GM23338 (cell line): Measurements from ENCODE around the gene NOL9. TPM values are rescaled to one million over a fixed set of nuclear protein-coding genes. Genes with fewer than 3 reads are reported as not detected.

Experiments used
- ATAC-seq: fragments of 200-7000 bp; cut with Tn5 transposase; 3 replicates; pipeline ENCODE4 v1.9.1; 2020
- DNase-seq: peaks from one replicate; pipeline ENCODE4 v3.0.0-alpha.2; 2015; ENCODE audit warnings: low spot score
- H2AFZ ChIP-seq: fragments of 200-600 bp; sonication (generic); 2 replicates; pipeline ENCODE4 v1.8.0; 2016; ENCODE audit warnings: antibody characterized with exemption, mild to moderate bottlenecking, moderate library complexity
- H3F3A ChIP-seq: fragments of 200-600 bp; sonication (generic); replicated peaks from 2 replicates; pipeline ENCODE4 v1.8.0; 2017; ENCODE audit warnings: antibody characterized with exemption, mixed run types, low read depth
- H3K27ac ChIP-seq: fragments of 200-600 bp; sonication (generic); 2 replicates; pipeline ENCODE4 v1.6.1; 2016; ENCODE audit warnings: low read depth
- H3K27me3 ChIP-seq: fragments of 200-600 bp; sonication (generic); 2 replicates; pipeline ENCODE4 v1.8.0; 2016; ENCODE audit warnings: mild to moderate bottlenecking, mixed run types, moderate library complexity; ENCODE audit not compliant: insufficient read depth
- H3K36me3 ChIP-seq: fragments of 200-600 bp; sonication (generic); 2 replicates; pipeline ENCODE4 v1.8.0; 2016; ENCODE audit warnings: mild to moderate bottlenecking; ENCODE audit not compliant: insufficient read depth
- H3K4me1 ChIP-seq: fragments of 200-600 bp; sonication (generic); 2 replicates; pipeline ENCODE4 v1.8.0; 2016; ENCODE audit warnings: mild to moderate bottlenecking, moderate library complexity; ENCODE audit not compliant: insufficient read depth
- H3K4me2 ChIP-seq: fragments of 200-600 bp; sonication (generic); 2 replicates; pipeline ENCODE4 v1.7.1; 2017; ENCODE audit warnings: mixed run types
- H3K4me3 ChIP-seq: fragments of 200-600 bp; sonication (generic); 2 replicates; pipeline ENCODE4 v1.6.1; 2016; ENCODE audit warnings: mixed run types
- H3K79me2 ChIP-seq: fragments of 200-600 bp; sonication (generic); replicated peaks from 2 replicates; pipeline ENCODE4 v1.8.0; 2017; ENCODE audit warnings: mild to moderate bottlenecking; ENCODE audit not compliant: insufficient read depth
- H3K9me2 ChIP-seq: fragments of 200-600 bp; sonication (generic); 2 replicates; pipeline ENCODE4 v1.8.0; 2017; ENCODE audit not compliant: insufficient read depth
- H4K20me1 ChIP-seq: fragments of 200-600 bp; sonication (generic); replicated peaks from 2 replicates; pipeline ENCODE4 v1.8.0; 2017; ENCODE audit warnings: mild to moderate bottlenecking; ENCODE audit not compliant: insufficient read depth
- H3K27ac Mint-ChIP-seq: 2 replicates; pipeline ENCODE4 v1.8.0; 2020; ENCODE audit warnings: inconsistent platforms, mild to moderate bottlenecking, moderate library complexity, mixed read lengths
- H3K27me3 Mint-ChIP-seq: 3 replicates; pipeline ENCODE4 v1.8.0; 2022; ENCODE audit warnings: low read depth, mild to moderate bottlenecking, moderate library complexity, mixed read lengths, inconsistent platforms; ENCODE audit not compliant: insufficient read depth, poor library complexity
- H3K36me3 Mint-ChIP-seq: 3 replicates; pipeline ENCODE4 v1.8.0; 2021; ENCODE audit warnings: low read depth, mild to moderate bottlenecking, inconsistent platforms, moderate library complexity, mixed read lengths
- H3K4me1 Mint-ChIP-seq: 3 replicates; pipeline ENCODE4 v1.8.0; 2020; ENCODE audit warnings: mild to moderate bottlenecking, inconsistent platforms, mixed read lengths
- H3K4me3 Mint-ChIP-seq: 3 replicates; pipeline ENCODE4 v1.8.0; 2021; ENCODE audit warnings: moderate library complexity, mild to moderate bottlenecking, inconsistent platforms, mixed read lengths
- H3K9me3 Mint-ChIP-seq: 3 replicates; pipeline ENCODE4 v1.8.0; 2020; ENCODE audit warnings: moderate library complexity, mild to moderate bottlenecking, inconsistent platforms, mixed read lengths
- CREB1 ChIP-seq: fragments of 250-450 bp; sonication (Bioruptor Pico); IDR thresholded peaks from 2 replicates; pipeline ENCODE4 v1.5.0; 2020; ENCODE audit warnings: low read depth, mild to moderate bottlenecking, moderate library complexity
- EZH2 ChIP-seq: fragments of 200-600 bp; sonication (generic); IDR thresholded peaks from one replicate; pipeline ENCODE4 v1.8.0; 2017; ENCODE audit warnings: antibody characterized with exemption, mild to moderate bottlenecking, low read depth; ENCODE audit not compliant: unreplicated experiment
- EZH2phosphoT487 ChIP-seq: fragments of 200-600 bp; sonication (generic); IDR thresholded peaks from one replicate; pipeline ENCODE4 v1.8.1; 2018; ENCODE audit warnings: antibody characterized with exemption; ENCODE audit not compliant: unreplicated experiment
- JUNB ChIP-seq: IDR thresholded peaks from one replicate; pipeline ENCODE4 v1.6.1; 2016; ENCODE audit warnings: antibody characterized with exemption; ENCODE audit not compliant: unreplicated experiment
- NANOG ChIP-seq: IDR thresholded peaks from 2 replicates; pipeline ENCODE4 v1.6.1; 2016; ENCODE audit warnings: antibody characterized with exemption, borderline replicate concordance
- STAT1 ChIP-seq: IDR thresholded peaks from one replicate; pipeline ENCODE4 v1.6.1; 2016; ENCODE audit warnings: antibody characterized with exemption; ENCODE audit not compliant: unreplicated experiment
- ZNF114 ChIP-seq: fragments of 250-450 bp; sonication (Bioruptor Pico); IDR thresholded peaks from 2 replicates; pipeline ENCODE4 v1.5.0; 2020; ENCODE audit warnings: mild to moderate bottlenecking, moderate library complexity
- ZNF331 ChIP-seq: fragments of 250-450 bp; sonication (Bioruptor Pico); IDR thresholded peaks from 2 replicates; pipeline ENCODE4 v1.5.0; 2020; ENCODE audit warnings: low read depth, mild to moderate bottlenecking, moderate library complexity
- polyA plus RNA-seq: library from polyadenylated mRNA; unstranded; fragments of >200 nt; fragmentation: Nextera tagmentation; extraction: Ambion mirVana; gene quantifications from 2 replicates; pipeline ENCODE4 v1.2.1, GENCODE V29; 2016
- total RNA-seq: library from RNA; depleted of rRNA; stranded (reverse); fragments of >200 nt; shearing (Covaris generic); gene quantifications from 2 replicates; pipeline ENCODE4 v1.2.3, GENCODE V29; 2014
- TF ChIP-seq, protein P1 (sequence below): fragments of 250-450 bp; sonication (Bioruptor Pico); IDR thresholded peaks from 2 replicates; pipeline ENCODE4 v1.5.0; 2020; ENCODE audit warnings: mild to moderate bottlenecking, moderate library complexity
- TF ChIP-seq, protein P2 (sequence below): IDR thresholded peaks from one replicate; pipeline ENCODE4 v1.6.1; 2018; ENCODE audit warnings: antibody characterized with exemption; ENCODE audit not compliant: unreplicated experiment
- TF ChIP-seq, protein P3 (sequence below): IDR thresholded peaks from 2 replicates; pipeline ENCODE4 v1.6.1; 2016; ENCODE audit warnings: antibody characterized with exemption
- TF ChIP-seq, protein P4 (sequence below), 2 experiments: fragments of 200-600 bp in 1 of 2; sonication (generic) in 1 of 2; conservative IDR thresholded peaks; 2 replicates each; pipeline versions ENCODE4 v1.5.1 to v1.6.1; 2016 to 2017; ENCODE audit warnings: antibody characterized with exemption in 2 of 2, low read depth in 2 of 2, mild to moderate bottlenecking in 2 of 2, moderate library complexity in 1 of 2

The NOL9 gene
- total and polyA plus RNA-seq, 2 experiments from 2014 or later, result 13.2 to 48.5 TPM

DNA sequence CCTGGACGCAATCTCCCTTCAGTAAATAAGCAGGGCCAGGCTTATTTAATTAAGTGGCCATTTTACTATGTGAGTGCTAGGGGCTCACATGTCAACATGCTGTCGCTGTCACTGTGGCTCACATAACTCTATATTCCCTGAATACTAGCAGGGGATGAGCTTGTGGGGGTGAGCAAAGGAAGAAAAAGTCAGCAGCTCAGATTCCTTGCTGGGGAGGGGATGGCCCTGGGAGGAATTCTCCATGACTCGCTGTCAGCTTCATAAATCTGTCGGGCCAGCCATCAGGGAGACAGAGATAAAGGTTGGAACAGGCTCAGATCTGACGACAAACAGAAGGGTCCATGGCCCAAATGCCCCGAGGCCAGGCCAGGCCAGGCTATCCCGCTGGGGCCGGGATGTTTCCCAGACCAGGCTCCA lies 36.9 kb downstream of the NOL9 start (continued):
- TF ChIP-seq, protein P1, sequence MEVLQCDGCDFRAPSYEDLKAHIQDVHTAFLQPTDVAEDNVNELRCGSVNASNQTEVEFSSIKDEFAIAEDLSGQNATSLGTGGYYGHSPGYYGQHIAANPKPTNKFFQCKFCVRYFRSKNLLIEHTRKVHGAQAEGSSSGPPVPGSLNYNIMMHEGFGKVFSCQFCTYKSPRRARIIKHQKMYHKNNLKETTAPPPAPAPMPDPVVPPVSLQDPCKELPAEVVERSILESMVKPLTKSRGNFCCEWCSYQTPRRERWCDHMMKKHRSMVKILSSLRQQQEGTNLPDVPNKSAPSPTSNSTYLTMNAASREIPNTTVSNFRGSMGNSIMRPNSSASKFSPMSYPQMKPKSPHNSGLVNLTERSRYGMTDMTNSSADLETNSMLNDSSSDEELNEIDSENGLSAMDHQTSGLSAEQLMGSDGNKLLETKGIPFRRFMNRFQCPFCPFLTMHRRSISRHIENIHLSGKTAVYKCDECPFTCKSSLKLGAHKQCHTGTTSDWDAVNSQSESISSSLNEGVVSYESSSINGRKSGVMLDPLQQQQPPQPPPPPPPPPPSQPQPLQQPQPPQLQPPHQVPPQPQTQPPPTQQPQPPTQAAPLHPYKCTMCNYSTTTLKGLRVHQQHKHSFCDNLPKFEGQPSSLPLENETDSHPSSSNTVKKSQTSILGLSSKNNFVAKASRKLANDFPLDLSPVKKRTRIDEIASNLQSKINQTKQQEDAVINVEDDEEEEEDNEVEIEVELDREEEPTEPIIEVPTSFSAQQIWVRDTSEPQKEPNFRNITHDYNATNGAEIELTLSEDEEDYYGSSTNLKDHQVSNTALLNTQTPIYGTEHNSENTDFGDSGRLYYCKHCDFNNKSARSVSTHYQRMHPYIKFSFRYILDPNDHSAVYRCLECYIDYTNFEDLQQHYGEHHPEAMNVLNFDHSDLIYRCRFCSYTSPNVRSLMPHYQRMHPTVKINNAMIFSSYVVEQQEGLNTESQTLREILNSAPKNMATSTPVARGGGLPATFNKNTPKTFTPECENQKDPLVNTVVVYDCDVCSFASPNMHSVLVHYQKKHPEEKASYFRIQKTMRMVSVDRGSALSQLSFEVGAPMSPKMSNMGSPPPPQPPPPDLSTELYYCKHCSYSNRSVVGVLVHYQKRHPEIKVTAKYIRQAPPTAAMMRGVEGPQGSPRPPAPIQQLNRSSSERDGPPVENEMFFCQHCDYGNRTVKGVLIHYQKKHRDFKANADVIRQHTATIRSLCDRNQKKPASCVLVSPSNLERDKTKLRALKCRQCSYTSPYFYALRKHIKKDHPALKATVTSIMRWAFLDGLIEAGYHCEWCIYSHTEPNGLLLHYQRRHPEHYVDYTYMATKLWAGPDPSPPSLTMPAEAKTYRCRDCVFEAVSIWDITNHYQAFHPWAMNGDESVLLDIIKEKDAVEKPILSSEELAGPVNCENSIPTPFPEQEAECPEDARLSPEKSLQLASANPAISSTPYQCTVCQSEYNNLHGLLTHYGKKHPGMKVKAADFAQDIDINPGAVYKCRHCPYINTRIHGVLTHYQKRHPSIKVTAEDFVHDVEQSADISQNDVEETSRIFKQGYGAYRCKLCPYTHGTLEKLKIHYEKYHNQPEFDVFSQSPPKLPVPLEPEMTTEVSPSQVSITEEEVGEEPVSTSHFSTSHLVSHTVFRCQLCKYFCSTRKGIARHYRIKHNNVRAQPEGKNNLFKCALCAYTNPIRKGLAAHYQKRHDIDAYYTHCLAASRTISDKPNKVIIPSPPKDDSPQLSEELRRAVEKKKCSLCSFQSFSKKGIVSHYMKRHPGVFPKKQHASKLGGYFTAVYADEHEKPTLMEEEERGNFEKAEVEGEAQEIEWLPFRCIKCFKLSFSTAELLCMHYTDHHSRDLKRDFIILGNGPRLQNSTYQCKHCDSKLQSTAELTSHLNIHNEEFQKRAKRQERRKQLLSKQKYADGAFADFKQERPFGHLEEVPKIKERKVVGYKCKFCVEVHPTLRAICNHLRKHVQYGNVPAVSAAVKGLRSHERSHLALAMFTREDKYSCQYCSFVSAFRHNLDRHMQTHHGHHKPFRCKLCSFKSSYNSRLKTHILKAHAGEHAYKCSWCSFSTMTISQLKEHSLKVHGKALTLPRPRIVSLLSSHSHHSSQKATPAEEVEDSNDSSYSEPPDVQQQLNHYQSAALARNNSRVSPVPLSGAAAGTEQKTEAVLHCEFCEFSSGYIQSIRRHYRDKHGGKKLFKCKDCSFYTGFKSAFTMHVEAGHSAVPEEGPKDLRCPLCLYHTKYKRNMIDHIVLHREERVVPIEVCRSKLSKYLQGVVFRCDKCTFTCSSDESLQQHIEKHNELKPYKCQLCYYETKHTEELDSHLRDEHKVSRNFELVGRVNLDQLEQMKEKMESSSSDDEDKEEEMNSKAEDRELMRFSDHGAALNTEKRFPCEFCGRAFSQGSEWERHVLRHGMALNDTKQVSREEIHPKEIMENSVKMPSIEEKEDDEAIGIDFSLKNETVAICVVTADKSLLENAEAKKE (CRISPR knock-in tag), result no peak
- TF ChIP-seq, protein P2, sequence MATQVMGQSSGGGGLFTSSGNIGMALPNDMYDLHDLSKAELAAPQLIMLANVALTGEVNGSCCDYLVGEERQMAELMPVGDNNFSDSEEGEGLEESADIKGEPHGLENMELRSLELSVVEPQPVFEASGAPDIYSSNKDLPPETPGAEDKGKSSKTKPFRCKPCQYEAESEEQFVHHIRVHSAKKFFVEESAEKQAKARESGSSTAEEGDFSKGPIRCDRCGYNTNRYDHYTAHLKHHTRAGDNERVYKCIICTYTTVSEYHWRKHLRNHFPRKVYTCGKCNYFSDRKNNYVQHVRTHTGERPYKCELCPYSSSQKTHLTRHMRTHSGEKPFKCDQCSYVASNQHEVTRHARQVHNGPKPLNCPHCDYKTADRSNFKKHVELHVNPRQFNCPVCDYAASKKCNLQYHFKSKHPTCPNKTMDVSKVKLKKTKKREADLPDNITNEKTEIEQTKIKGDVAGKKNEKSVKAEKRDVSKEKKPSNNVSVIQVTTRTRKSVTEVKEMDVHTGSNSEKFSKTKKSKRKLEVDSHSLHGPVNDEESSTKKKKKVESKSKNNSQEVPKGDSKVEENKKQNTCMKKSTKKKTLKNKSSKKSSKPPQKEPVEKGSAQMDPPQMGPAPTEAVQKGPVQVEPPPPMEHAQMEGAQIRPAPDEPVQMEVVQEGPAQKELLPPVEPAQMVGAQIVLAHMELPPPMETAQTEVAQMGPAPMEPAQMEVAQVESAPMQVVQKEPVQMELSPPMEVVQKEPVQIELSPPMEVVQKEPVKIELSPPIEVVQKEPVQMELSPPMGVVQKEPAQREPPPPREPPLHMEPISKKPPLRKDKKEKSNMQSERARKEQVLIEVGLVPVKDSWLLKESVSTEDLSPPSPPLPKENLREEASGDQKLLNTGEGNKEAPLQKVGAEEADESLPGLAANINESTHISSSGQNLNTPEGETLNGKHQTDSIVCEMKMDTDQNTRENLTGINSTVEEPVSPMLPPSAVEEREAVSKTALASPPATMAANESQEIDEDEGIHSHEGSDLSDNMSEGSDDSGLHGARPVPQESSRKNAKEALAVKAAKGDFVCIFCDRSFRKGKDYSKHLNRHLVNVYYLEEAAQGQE, result no peak
- no peak for TF ChIP-seq ZNF114 (CRISPR knock-in tag)
- no peak for TF ChIP-seq EZH2phosphoT487

DNA sequence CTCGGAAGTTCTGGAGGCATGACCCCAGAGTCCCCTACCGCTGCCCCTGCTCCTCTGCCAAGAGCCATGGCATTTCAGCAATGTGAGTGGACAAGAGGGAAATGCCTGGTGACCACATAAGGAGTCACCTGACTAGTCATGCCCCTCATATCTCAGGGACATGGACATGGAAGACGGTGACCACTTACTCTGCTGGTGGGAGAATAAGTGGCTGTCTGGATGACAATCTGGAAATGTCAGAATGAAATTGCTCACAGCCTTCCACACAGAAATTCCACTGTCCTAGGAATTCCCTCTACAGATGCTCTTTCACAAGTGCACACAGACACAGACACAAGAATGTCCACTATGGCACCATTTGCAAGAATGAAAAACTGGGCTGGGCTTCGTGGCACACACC lies 38.5 kb downstream of the NOL9 start:
- no peak overlapping the region for H3K27ac ChIP-seq
- no peaks in the 10 kb centered on the region for H3K27me3 ChIP-seq
- no peak overlapping the region for H3K4me2 ChIP-seq
- no peak for DNase-seq
- TF ChIP-seq STAT1 (no peak), NANOG (no peak), CREB1 (no peak), ZNF114 (CRISPR knock-in tag) (no peak), EZH2 (no peak), ZNF331 (CRISPR knock-in tag) (no peak), JUNB (no peak)
- TF ChIP-seq, protein P3, sequence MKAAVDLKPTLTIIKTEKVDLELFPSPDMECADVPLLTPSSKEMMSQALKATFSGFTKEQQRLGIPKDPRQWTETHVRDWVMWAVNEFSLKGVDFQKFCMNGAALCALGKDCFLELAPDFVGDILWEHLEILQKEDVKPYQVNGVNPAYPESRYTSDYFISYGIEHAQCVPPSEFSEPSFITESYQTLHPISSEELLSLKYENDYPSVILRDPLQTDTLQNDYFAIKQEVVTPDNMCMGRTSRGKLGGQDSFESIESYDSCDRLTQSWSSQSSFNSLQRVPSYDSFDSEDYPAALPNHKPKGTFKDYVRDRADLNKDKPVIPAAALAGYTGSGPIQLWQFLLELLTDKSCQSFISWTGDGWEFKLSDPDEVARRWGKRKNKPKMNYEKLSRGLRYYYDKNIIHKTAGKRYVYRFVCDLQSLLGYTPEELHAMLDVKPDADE, result no peak
- TF ChIP-seq, protein P4, sequence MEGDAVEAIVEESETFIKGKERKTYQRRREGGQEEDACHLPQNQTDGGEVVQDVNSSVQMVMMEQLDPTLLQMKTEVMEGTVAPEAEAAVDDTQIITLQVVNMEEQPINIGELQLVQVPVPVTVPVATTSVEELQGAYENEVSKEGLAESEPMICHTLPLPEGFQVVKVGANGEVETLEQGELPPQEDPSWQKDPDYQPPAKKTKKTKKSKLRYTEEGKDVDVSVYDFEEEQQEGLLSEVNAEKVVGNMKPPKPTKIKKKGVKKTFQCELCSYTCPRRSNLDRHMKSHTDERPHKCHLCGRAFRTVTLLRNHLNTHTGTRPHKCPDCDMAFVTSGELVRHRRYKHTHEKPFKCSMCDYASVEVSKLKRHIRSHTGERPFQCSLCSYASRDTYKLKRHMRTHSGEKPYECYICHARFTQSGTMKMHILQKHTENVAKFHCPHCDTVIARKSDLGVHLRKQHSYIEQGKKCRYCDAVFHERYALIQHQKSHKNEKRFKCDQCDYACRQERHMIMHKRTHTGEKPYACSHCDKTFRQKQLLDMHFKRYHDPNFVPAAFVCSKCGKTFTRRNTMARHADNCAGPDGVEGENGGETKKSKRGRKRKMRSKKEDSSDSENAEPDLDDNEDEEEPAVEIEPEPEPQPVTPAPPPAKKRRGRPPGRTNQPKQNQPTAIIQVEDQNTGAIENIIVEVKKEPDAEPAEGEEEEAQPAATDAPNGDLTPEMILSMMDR (conservative IDR thresholded peaks at IDR 0.05; ENCODE audit: low read depth in 2 of 2), result no peak
- no peaks in the 10 kb centered on the region for H3K79me2 ChIP-seq
- H3K9me3 Mint-ChIP-seq, result no peaks in the 10 kb centered on the region
- peaks cover 13% of the 10 kb centered on the region for H3K4me1 ChIP-seq
- no peak for ATAC-seq
- no peaks in the 10 kb centered on the region for H3K36me3 ChIP-seq
- H3F3A ChIP-seq, result peaks cover 12% of the 10 kb centered on the region
- H3K27me3 Mint-ChIP-seq, result peaks cover 15% of the 10 kb centered on the region
- H4K20me1 ChIP-seq, result no peaks in the 10 kb centered on the region; the same call in 1 of the 2 replicates
- no peak overlapping the region for H3K4me3 ChIP-seq
- H3K4me3 Mint-ChIP-seq, result no peak overlapping the region
- no peaks in the 10 kb centered on the region for H3K9me2 ChIP-seq
- H3K4me1 Mint-ChIP-seq, result peaks cover 19% of the 10 kb centered on the region
- H3K27ac Mint-ChIP-seq, result no peak overlapping the region
- H3K36me3 Mint-ChIP-seq, result no peaks in the 10 kb centered on the region; the same call in 2 of the 3 replicates
- no peak overlapping the region for H2AFZ ChIP-seq
